NCI-H1930 (cell line): Measurements from ENCODE around the gene VPS37B.

Source experiments
- DNase-seq, 2 experiments: peaks; one replicate each; lab custom pipeline; 2025; lab: John Stamatoyannopoulos, UW

Gene VPS37B

DNA sequence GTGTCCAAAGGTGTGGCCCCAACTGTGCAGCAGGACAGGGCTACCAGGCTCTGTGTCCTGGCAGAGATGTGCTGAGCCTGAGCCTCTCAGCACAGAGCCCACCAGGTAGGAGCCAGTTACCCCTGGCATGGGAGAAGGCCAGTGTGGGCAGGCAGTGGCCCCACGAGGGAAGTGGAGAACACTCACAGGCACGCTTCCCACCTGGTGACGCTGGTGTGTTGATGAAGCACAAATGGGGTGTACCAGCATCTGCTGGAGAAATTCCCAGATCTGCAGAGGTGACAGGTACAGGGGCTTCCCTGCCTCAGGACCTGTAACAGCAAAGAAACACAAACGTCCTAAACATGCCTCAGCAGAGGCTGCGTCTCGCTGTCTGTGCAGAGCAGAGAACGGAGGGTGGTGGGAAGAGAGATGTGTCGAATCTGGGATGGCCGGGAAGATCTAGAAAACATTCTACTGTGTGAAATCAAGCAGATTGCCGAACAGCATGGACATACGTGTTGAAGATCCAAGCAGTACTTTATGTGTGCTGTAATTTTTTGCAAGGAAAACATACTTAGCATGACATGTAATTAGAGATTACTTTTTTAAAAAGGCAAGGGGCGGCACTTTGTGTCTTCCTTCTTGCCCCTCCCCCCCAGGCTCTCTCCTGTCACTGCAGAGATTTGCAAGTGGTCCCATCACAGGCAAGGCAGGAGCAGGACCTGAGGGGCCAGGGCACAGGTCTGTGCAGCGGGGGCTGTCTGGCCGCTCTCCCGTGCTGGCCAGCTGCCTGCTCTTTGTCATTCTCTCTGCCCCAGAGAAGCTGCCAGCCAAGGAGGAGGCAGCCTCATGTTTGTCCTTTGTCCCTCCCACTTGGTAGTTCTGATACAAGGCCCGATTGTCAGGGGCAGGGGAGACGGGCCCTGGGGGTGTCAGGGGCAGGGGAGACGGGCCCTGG, 43.3 kb downstream of the VPS37B start:
- no peak for DNase-seq

- DNase-seq, result no peak
Measured at GRCh38 chr12:122851820-122852219, 44.1 kb downstream of the VPS37B start.

DNA sequence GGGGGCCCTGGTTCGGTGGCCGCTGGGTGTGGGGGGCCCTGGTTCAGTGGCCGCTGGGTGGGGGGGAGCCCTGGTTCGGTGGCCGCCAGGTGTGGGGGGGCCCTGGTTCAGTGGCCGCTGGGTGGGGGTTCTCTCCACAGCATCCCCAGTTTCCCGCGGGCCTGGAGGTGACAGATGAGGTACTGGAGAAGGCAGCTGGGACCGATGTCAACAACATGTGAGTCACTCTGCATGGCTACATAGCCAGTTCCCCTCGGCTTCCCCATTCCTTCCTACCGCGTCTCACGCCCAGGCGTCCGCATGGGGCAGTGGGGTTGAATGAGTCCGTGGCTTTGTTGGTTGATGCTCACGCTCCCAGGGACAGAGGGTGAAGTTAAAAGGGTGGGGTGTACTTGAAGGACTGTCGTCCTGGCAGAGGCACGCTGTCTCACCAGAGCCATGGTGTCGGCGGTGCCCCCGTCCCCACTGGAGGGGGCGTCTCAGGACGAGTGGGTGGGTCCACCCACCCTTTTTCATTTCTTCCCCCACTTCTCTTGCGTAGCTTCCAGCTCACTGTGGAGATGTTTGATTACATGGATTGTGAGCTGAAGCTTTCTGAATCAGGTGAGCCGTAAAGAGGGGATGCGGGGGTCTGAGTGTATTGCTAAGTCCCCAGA, 45.1 kb downstream of the VPS37B start:
- no peak for DNase-seq

- DNase-seq, result no peak
Measured at GRCh38 chr12:122850048-122850445, 45.9 kb downstream of the VPS37B start.

- DNase-seq, result no peak
Measured at GRCh38 chr12:122849352-122850047, 46.4 kb downstream of the VPS37B start.

GRCh38 chr12:122848471-122849351, 47.2 kb downstream of the VPS37B start:
- DNase-seq, result no peak

GRCh38 chr12:122847921-122848421, 48.0 kb downstream of the VPS37B start:
- no peak for DNase-seq

DNA sequence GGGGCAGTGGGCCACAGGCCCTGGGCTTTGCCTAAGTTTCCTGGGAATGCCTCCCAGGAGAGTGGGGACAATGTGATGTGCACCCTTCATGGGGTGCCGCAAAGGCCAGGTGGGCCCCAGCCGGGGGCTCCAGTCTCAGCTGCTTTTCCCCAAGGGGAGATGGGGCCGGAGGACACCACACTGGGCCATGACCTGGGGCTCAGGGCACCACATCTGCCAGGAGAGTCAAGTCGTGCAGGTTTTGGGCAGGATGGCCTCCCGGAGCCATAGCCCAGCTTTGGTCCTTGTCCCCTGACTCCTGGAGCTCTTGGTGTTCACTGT, 48.4 kb downstream of the VPS37B start:
- no peak for DNase-seq

GRCh38 chr12:122846622-122847515, 49.1 kb downstream of the VPS37B start:
- no peak for DNase-seq

GRCh38 chr12:122845865-122846621, 49.9 kb downstream of the VPS37B start:
- DNase-seq, result no peak

GRCh38 chr12:122845041-122845864, 50.7 kb downstream of the VPS37B start:
- no peak for DNase-seq

GRCh38 chr12:122844366-122844971, 51.5 kb downstream of the VPS37B start:
- DNase-seq, result no peak

- no peak for DNase-seq
Measured at GRCh38 chr12:122843455-122843854, 52.5 kb downstream of the VPS37B start.

DNA sequence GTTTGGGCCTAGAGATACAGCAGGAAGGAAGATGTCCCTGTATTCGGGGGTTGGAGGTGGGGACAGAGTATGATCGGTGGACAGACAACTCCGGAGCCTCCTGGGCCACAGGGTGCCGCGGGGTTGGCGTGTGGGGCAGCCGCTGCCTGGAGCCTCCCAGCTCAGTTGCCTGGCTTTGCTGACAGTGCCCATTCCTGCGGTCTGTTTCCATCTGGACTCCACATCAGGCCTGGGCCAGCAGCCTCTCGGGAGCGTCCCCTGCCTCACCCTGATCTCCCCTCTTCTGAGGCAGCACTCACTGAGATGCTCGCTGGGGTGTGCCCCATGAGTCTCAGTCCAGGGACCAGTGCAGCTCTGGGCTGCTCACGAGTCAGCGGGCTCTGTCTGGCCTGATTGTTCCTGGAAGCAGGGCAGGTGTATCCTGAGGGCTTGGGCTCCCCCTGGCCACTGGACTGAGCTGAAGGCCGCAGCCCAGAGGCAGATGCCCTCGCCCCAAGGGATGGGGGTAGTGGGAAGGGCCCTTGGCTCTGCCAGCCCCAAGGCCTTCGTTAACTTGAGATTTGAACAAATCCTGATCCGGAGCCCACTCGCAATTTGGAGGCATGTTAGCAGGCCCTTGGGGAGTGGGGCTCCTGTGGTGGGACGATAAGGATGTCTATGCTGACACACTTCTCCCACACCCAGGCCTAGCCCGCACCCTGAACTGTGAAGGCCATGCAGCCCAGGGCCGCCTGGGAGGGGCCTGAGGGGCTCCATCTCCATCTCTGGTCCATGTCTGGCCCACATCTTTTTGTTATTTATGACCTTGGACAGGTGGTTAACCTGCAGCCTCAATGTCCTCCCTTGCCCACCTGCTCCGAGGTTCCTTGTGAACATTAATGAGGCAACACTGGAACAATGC, 53.2 kb downstream of the VPS37B start:
- no peak for DNase-seq

DNA sequence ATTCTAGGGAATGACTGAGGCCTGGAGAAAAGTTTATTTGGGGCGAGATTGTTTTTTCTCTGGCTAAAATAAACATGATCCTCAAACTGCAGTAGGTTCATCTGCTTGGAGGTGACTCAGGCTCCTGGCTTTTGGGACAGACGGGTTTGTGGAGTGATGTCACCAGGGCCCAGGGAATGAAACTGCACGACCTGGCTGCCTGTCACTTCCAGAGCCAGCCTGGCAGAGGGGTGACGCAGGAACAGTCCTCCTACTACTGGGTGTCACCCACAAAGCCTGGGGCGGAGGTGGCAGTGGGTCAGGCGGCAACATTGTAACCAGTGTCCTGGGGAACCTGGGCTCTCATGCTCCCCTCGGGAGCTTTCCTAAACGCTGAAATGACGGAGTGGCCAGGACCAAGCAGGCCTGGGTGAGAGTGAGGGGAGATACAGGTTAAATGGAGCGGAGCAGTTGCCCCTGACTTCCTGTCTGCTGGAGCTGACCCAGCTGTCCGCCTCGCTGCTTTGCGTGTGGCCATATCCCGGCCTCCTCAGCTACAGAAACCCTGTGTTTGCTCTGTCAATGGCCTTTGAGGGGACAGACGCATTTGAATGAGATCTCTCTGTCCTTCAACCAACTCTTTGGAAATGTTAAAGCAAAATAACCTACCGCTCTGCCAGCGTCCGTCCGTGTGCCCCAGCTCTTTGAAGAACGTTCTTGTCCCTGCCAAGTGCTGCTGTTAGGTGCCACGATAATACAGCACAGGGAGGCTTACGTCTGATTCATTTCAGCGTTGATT, 54.2 kb downstream of the VPS37B start:
- DNase-seq, result no peak
